K562 (cell line): Measurements from ENCODE around the gene RECQL5. TPM values are rescaled to one million over a fixed set of nuclear protein-coding genes. Genes with fewer than 3 reads are reported as not detected.

ENCODE experiments used
- ARID2 ChIP-seq: fragments of 450-650 bp; IDR thresholded peaks from 2 replicates; pipeline ENCODE4 v1.6.1; 2017; ENCODE audit warnings: antibody characterized with exemption, mild to moderate bottlenecking
- ATF7 ChIP-seq: fragments of 450-650 bp; IDR thresholded peaks from 2 replicates; pipeline ENCODE4 v1.7.1; 2014; ENCODE audit warnings: mild to moderate bottlenecking, moderate library complexity
- GTF2F1 ChIP-seq: IDR thresholded peaks from 2 replicates; pipeline ENCODE4 v1.6.1; 2011; ENCODE audit warnings: low read depth, low read length, improper control_type of control experiment
- NR2C2 ChIP-seq, 2 experiments: fragments of 200-800 bp in 1 of 2; sonication (Bioruptor generic) in 1 of 2; sonication (generic) in 1 of 2; formaldehyde crosslinking in 1 of 2; IDR thresholded peaks; 2 replicates each; pipeline versions ENCODE4 v1.6.1 to v1.8.0; 2016 to 2022; ENCODE audit warnings: mild to moderate bottlenecking in 1 of 2, missing compliant biosample characterization in 1 of 2, missing genetic modification characterization in 1 of 2, missing genetic modification reagents in 1 of 2
- PML ChIP-seq: IDR thresholded peaks from 2 replicates; pipeline ENCODE4 v1.6.1; 2012; ENCODE audit warnings: low read length, inconsistent platforms
- PPARD ChIP-seq: fragments of 250-450 bp; sonication (Bioruptor Pico); IDR thresholded peaks from 2 replicates; pipeline ENCODE4 v1.8.0; 2022; ENCODE audit warnings: inconsistent platforms, mild to moderate bottlenecking, moderate library complexity
- RBM34 ChIP-seq: fragments of 200-400 bp; formaldehyde crosslinking; IDR thresholded peaks from 2 replicates; pipeline ENCODE4 v1.6.1; 2018; ENCODE audit warnings: low read length, borderline replicate concordance; ENCODE audit not compliant: insufficient read depth
- STAG1 ChIP-seq: sonication (generic); formaldehyde crosslinking; IDR thresholded peaks from 2 replicates; pipeline ENCODE4 v1.5.0; 2020; ENCODE audit warnings: missing genetic modification reagents, borderline replicate concordance
- STAT6 ChIP-seq: sonication (generic); formaldehyde crosslinking; IDR thresholded peaks from 2 replicates; pipeline ENCODE4 v1.8.1; 2023; ENCODE audit warnings: mild to moderate bottlenecking, missing genetic modification reagents
- TEAD1 ChIP-seq, 2 experiments: fragments of 450-650 bp in 1 of 2; sonication (generic) in 1 of 2; formaldehyde crosslinking; IDR thresholded peaks; 2 replicates each; pipeline versions ENCODE4 v1.4.0 to v1.8.0; 2020 to 2022; ENCODE audit warnings: mild to moderate bottlenecking in 2 of 2, missing genetic modification reagents in 1 of 2
- TEAD4 ChIP-seq, 2 experiments: sonication (generic) in 1 of 2; formaldehyde crosslinking in 1 of 2; IDR thresholded peaks; 2 replicates each; pipeline versions ENCODE4 v1.6.1 to v1.8.0; 2012 to 2022; ENCODE audit warnings: borderline replicate concordance in 1 of 2, inconsistent platforms in 1 of 2, low read length in 1 of 2, mild to moderate bottlenecking in 1 of 2, missing genetic modification reagents in 1 of 2
- ZNF175 ChIP-seq: fragments of 200-800 bp; sonication (Bioruptor generic); IDR thresholded peaks from 2 replicates; pipeline ENCODE4 v1.6.1; 2016; ENCODE audit warnings: low read depth, mild to moderate bottlenecking, missing genetic modification characterization, missing compliant biosample characterization
- ZNF217 ChIP-seq: sonication (generic); formaldehyde crosslinking; IDR thresholded peaks from 2 replicates; pipeline ENCODE4 v1.8.0; 2022; ENCODE audit warnings: mild to moderate bottlenecking, missing genetic modification reagents
- ZNF354B ChIP-seq: fragments of 250-450 bp; sonication (Bioruptor Pico); IDR thresholded peaks from 2 replicates; pipeline ENCODE4 v1.4.0; 2020
- polyA plus RNA-seq, 8 experiments: library from polyadenylated mRNA; depleted of rRNA in 4 of 8; stranded (reverse) in 5 of 8; unstranded in 3 of 8; fragments of >200 nt; fragmentation: Nextera tagmentation in 2 of 8; fragmentation: Illumina TruSeq in 1 of 8; extraction: Ambion mirVana in 2 of 8; extraction: Trizol in 1 of 8; gene quantifications; 2 replicates each; pipeline versions ENCODE4 v1.2.1 to v1.2.3, GENCODE V29; 2011 to 2014; ENCODE audit warnings: inconsistent platforms in 1 of 8, missing spikeins in 1 of 8
- total RNA-seq, 7 experiments: library from RNA; depleted of rRNA in 6 of 7; stranded (reverse); fragments of >200 nt in 6 of 7; fragmentation: Illumina TruSeq in 2 of 7; extraction: Trizol in 2 of 7; gene quantifications; 2 replicates each; pipeline versions ENCODE4 v1.2.1 to v1.2.3, GENCODE V29; 2011 to 2021; ENCODE audit warnings: low replicate concordance in 1 of 7
- TF ChIP-seq, protein P1 (sequence below): fragments of 200-800 bp; sonication (Bioruptor generic); IDR thresholded peaks from 2 replicates; pipeline ENCODE4 v1.6.1; 2017; ENCODE audit warnings: missing genetic modification characterization, missing compliant biosample characterization
- TF ChIP-seq, protein P2 (sequence below): fragments of 250-450 bp; sonication (Bioruptor Pico); IDR thresholded peaks from 2 replicates; pipeline ENCODE4 v1.8.0; 2022; ENCODE audit warnings: inconsistent platforms, mild to moderate bottlenecking, moderate library complexity, borderline replicate concordance
- TF ChIP-seq, protein P3 (sequence below): fragments of 250-450 bp; sonication (Bioruptor Pico); IDR thresholded peaks from 2 replicates; pipeline ENCODE4 v1.5.0; 2021; ENCODE audit warnings: mild to moderate bottlenecking, moderate library complexity

RECQL5 gene
- total and polyA plus RNA-seq, 9 of the 15 experiments (the other 6 are each of a cell fraction or from before 2014, with no cell fraction given): 4.1 to 34.8 (median 16.4) TPM

DNA sequence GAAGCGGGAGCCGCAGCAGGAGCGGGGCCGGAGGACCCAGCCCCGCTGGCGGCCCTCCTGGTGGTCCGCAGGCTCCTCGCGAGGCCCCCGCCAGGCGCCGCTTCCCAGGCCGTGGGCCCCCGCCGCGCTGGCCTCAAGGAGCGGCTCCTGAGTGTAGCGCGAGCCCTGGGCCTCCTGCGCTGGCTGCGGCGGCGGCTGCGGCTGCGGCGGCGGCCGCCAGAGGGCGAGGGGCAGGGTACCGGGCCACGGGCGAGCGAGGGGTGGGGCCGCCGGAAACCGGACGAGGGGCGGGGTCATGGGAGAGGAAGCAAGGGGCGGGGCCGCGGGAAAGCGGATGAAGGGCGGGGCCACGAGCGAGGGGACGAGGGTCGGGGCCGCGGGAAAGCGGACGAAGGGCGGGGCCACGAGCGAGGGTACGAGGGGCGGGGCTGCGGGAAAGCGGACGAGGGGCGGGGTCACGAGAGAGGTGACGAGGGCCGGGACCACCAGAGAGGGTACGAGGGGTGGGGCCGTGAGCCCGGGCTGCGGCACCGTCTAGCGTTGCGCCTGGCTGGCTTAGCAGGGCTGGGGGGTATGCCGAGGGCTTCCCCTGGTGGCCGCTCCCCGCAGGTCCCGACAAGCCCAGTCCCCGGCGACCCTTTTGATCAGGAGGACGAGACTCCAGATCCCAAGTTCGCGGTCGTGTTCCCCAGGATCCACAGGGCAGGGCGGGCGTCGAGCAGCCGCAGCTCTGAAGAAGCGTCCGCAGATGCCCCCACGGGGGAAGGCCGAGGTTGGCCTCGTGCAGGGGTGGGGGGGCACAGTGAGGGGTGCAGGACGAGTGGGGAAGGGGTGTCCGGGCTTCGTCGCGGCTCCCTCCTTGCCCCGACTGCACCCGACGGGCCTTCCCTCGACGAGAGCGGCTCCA is 77.7 kb downstream of the RECQL5 start (continued):
- TF ChIP-seq, protein P1, sequence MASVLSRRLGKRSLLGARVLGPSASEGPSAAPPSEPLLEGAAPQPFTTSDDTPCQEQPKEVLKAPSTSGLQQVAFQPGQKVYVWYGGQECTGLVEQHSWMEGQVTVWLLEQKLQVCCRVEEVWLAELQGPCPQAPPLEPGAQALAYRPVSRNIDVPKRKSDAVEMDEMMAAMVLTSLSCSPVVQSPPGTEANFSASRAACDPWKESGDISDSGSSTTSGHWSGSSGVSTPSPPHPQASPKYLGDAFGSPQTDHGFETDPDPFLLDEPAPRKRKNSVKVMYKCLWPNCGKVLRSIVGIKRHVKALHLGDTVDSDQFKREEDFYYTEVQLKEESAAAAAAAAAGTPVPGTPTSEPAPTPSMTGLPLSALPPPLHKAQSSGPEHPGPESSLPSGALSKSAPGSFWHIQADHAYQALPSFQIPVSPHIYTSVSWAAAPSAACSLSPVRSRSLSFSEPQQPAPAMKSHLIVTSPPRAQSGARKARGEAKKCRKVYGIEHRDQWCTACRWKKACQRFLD (CRISPR knock-in tag): no peak
- TF ChIP-seq NR2C2 (CRISPR knock-in tag; IDR thresholded peaks at IDR 0.05): no peak
- TF ChIP-seq NR2C2 (tag; IDR thresholded peaks at IDR 0.05): no peak
- no peak for TF ChIP-seq STAT6 (CRISPR knock-in tag)
- no peak for TF ChIP-seq ATF7
- TF ChIP-seq ZNF175 (CRISPR knock-in tag): no peak
- TF ChIP-seq RBM34: no peak
- TF ChIP-seq PPARD (CRISPR knock-in tag): no peak
- no peak for TF ChIP-seq ZNF217 (CRISPR knock-in tag)
- TF ChIP-seq, protein P2, sequence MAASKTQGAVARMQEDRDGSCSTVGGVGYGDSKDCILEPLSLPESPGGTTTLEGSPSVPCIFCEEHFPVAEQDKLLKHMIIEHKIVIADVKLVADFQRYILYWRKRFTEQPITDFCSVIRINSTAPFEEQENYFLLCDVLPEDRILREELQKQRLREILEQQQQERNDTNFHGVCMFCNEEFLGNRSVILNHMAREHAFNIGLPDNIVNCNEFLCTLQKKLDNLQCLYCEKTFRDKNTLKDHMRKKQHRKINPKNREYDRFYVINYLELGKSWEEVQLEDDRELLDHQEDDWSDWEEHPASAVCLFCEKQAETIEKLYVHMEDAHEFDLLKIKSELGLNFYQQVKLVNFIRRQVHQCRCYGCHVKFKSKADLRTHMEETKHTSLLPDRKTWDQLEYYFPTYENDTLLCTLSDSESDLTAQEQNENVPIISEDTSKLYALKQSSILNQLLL (CRISPR knock-in tag): no peak
- no peak for TF ChIP-seq TEAD1 (CRISPR knock-in tag; IDR thresholded peaks at IDR 0.05)
- 0 out of 2 replicates have a peak, but pooled peaks have one; percentile 7 for TF ChIP-seq STAG1 (CRISPR knock-in tag)
- no peak for TF ChIP-seq ZNF354B
- no peak for TF ChIP-seq TEAD4 (IDR thresholded peaks at IDR 0.05; ENCODE audit: low read length)
- no peak for TF ChIP-seq TEAD4 (CRISPR knock-in tag; IDR thresholded peaks at IDR 0.05; ENCODE audit: borderline replicate concordance)
- TF ChIP-seq PML: no peak
- TF ChIP-seq ARID2: no peak
- TF ChIP-seq, protein P3, sequence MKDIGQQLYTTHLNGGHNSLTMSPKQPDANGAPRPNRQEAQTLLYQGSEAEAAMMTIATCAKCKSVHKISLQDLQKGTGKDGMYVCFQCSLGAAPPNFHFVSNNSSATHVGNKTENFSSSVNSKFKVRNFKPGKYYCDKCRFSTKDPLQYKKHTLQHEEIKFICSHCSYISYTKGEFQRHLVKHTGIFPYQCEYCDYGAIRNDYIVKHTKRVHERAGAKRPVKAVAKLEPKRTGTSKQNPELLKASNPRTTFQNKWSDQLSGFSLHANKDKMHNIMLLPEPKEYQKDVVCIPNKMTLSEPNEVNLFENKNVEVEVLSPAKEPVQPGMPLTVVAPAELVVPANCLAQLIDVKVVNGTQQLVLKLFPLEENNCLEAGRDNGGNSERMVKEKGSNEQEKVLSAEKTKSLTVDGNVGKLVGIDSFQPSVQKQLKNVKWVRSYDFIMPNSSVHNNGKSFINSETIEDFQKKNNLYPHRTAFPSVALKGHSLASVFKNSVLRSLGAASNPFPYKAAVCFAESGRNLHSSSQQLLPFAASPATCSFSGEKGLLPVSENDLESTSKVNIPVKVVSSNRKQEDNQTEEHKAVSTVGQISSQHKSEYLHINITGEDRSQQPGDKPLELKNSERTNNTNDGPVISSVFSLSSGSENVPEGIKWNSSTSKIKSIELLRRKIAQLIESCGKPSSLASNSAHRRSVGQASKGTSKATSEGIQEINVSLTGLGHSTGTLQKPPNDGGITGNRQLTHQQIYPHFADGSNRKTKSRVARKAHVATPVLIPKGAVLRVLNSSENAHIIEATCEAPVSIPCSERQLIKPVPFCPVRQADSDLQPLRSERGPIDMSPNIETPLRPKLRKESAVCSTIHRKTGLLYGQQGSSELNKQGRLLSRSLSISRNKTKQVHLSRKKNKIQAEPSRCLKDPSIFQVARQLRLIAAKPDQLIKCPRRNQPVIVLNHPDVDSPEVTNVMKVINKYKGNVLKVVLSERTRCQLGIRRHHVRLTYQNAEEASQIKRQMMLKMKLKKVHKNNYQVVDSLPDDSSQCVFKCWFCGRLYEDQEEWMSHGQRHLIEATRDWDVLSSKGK (CRISPR knock-in tag): no peak
- no peak for TF ChIP-seq GTF2F1
